LNCAP (cell line): ENCODE data around the gene MYH2.

Experiments used
- TF ChIP-seq, protein P1 (sequence below): fragments of 450-650 bp; IDR thresholded peaks from 2 replicates; pipeline ENCODE4 v1.5.1; 2017; ENCODE audit warnings: mild to moderate bottlenecking

Gene MYH2

DNA sequence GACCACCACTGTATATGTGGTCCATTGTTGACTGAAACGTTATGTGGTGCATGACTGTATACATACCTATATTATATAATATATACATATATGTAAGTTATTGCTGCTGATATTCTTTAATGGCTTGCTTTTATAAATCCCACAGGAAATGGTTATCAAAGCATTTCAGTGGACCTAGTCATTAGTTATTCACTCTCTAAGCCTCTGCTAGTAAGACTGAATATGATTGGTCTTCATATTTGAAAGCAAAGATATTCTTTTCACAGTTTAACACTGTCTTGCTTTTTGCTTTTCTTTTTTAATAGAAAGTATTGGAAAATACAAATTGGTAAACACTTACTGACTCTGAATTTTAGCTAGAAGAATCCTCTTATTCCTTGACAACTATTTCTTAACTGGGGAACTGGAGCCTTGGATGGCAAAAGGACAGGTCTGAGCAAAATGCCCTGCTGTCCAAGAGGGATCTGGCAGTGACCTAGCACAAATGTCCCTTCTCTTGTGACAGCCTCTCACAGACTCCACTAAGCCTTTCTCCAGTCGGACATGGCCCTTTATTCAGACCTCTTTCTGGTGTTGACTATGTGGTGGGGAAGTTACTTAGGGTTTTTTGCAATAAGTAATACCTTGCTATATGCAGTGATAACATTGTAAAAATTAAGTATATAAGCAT, 14.7 kb upstream of the MYH2 start:
- TF ChIP-seq, protein P1, sequence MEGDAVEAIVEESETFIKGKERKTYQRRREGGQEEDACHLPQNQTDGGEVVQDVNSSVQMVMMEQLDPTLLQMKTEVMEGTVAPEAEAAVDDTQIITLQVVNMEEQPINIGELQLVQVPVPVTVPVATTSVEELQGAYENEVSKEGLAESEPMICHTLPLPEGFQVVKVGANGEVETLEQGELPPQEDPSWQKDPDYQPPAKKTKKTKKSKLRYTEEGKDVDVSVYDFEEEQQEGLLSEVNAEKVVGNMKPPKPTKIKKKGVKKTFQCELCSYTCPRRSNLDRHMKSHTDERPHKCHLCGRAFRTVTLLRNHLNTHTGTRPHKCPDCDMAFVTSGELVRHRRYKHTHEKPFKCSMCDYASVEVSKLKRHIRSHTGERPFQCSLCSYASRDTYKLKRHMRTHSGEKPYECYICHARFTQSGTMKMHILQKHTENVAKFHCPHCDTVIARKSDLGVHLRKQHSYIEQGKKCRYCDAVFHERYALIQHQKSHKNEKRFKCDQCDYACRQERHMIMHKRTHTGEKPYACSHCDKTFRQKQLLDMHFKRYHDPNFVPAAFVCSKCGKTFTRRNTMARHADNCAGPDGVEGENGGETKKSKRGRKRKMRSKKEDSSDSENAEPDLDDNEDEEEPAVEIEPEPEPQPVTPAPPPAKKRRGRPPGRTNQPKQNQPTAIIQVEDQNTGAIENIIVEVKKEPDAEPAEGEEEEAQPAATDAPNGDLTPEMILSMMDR = no peak

DNA sequence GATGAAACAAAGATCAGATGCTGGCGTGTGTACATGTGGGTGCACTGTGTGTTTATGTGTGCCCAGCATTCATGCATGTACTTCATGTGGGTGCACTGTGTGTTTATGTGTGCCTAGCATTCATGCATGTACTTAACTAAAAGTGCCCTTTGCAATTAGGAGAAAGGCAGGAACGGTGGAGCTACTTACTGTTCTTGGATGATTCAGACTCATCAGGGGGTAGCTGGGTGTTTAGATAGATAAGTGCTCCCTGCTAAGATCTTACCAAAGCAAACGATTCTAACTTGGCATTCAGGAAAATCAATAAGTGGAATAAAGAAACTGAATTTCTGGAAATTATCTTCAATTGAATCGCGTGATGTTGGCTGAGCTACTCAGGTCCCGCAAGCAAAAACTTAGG, 8.6 kb upstream of the MYH2 start:
- TF ChIP-seq, protein P1 = no peak

DNA sequence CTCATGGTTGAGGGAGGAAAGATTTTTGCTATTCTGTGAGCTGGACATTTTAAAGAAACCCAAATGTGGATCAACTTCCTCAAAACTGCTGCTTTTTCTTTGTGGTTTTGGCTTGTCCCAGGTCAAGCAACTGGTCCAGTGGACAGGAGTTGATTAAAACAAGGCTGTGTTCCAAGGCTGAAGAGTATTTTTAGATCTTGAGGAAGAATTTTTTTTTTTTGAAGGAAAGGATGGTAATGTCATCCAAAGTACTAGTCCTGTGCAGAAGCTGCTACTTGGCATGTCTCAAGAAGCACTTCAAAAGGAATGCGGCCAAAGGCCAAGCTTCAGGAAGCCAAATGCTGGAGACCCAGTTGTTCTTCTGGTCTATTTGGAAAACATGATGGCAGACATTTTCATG, 8.0 kb upstream of the MYH2 start:
- TF ChIP-seq, protein P1 = no peak

DNA sequence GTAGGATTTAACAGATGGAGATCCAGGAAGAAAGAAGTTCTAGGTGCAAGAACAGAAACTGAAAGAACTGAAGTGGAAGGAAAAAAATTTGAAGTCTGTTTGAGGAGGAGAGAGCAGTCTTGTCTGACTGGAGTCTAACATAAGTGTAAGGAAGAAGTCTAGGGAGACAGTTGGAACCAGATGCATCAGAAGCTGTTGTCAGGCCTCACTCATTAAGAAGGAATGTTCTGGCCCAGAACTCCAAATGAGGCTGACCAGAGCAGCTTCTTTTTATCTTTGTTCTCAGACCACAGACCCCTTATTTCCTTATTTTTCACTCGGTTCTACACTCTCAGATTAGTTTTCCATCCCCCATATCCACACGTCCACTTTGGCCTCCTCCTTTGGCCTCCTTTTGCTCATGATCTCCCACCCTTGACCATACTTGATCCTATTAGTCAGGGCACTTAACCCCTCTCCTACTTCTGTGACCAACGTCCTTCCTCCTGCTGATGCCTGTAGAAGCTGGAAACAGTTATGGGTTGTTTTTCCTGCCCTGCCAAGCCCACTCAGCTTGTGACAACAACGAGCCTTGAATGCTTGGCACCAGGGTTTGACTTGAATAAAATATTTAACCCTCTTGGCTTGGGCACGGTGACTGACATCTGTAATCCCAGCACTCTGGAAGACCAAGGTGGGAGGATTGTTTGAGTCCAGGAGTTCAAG, 7.0 kb upstream of the MYH2 start:
- TF ChIP-seq, protein P1 = no peak

DNA sequence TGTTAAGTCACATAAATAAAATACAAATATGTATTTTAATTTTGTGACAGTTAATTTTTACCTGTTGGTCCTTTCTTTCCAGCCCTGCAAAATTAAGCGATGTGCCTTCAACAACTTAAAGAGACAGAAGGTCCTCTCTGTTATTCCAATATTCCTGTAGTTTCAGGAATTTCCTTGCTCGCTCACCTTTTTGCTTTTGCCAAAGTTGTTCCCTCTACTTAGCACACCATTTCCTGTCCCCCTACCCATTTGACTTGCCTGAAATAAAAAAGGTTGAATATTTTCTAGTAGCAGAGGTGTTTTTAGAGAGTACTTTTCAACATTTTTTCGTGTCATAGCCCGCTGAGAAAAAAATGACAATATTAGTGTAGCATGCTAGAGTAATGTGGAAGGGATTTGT, 556 bp upstream of the MYH2 start:
- TF ChIP-seq, protein P1 = no peak

DNA sequence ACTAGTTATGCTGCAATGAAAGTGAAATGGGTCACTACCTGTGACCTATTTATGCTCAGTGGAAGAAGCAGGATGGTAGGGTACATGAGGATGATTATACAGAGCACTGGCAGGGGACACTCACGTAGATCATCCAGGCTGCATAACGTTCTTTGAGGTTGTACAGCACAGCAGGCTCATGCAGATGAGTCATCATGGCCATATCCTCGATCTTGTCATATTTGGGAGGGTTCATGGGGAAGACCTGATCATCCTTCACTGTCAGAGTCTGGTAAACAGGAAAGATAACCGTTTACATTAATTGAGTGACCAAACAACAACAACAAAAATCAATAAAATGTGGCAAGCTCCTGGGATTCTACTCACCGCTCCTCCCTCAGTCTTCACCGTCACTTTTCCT, 2.1 kb downstream of the MYH2 start:
- TF ChIP-seq, protein P1 = no peak

DNA sequence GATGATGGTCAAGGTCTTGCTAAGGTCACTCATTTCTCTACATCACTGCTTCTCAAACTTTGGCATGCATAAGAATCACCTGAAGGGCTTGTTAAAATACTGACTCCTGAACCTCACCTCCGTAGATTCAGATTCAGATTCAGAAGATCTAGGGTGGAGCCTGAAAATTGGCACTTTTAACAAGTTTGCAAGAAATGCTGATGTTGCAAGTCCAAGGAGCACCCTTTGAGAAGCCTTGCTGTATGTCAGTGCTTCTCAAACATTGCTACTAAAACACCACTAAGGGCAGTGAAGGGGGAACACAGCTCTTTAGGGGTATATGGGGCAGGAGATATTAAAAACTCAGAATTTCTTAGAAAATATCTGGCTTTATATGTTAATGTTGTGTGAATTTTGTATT, 17.4 kb downstream of the MYH2 start:
- TF ChIP-seq, protein P1 = no peak
